ENCODE measurements around the gene MEG3.

MEG3 gene

GRCh38 chr14:100820957-100821356 lies 5.0 kb upstream of the MEG3 start:
- no peaks in the 10 kb centered on the region for H3K36me3 ChIP-seq (ENCODE audit: control insufficient read depth, insufficient read depth, low read length)
- H3K4me1 ChIP-seq (ENCODE audit: control insufficient read depth, insufficient read depth, low read length): no peaks in the 10 kb centered on the region
- H3K9me3 ChIP-seq (ENCODE audit: control insufficient read depth, low read length): no peaks in the 10 kb centered on the region
- H3K4me3 ChIP-seq (ENCODE audit: low read length): no peak overlapping the region
- H3K9ac ChIP-seq (ENCODE audit: low read length): no peak overlapping the region
- peaks cover 3% of the 10 kb centered on the region for H3K27me3 ChIP-seq (ENCODE audit: control insufficient read depth, insufficient read depth, low read length)

- Histone ChIP-seq H3K36me3 (ENCODE audit: control insufficient read depth, insufficient read depth, low read length) (no peaks in the 10 kb centered on the region), H3K4me3 (ENCODE audit: low read length) (no peak overlapping the region), H3K9me3 (ENCODE audit: control insufficient read depth, low read length) (no peaks in the 10 kb centered on the region), H3K9ac (ENCODE audit: low read length) (no peak overlapping the region), H3K4me1 (ENCODE audit: control insufficient read depth, insufficient read depth, low read length) (no peaks in the 10 kb centered on the region), H3K27me3 (ENCODE audit: control insufficient read depth, insufficient read depth, low read length) (peaks cover 13% of the 10 kb centered on the region)
These were observed 3.9 kb upstream of the MEG3 start for GRCh38 chr14:100822013-100822412.

GRCh38 chr14:100822532-100823296 lies 3.2 kb upstream of the MEG3 start:
- Histone ChIP-seq H3K4me1 (ENCODE audit: control insufficient read depth, insufficient read depth, low read length) (no peaks in the 10 kb centered on the region), H3K9ac (ENCODE audit: low read length) (no peak overlapping the region), H3K36me3 (ENCODE audit: control insufficient read depth, insufficient read depth, low read length) (no peaks in the 10 kb centered on the region), H3K4me3 (ENCODE audit: low read length) (no peak overlapping the region), H3K9me3 (ENCODE audit: control insufficient read depth, low read length) (no peaks in the 10 kb centered on the region), H3K27me3 (ENCODE audit: control insufficient read depth, insufficient read depth, low read length) (peaks cover 20% of the 10 kb centered on the region)

- no peak overlapping the region for H3K9ac ChIP-seq (ENCODE audit: low read length)
- H3K4me1 ChIP-seq (ENCODE audit: control insufficient read depth, insufficient read depth, low read length): no peaks in the 10 kb centered on the region
- no peak overlapping the region for H3K4me3 ChIP-seq (ENCODE audit: low read length)
- H3K27me3 ChIP-seq (ENCODE audit: control insufficient read depth, insufficient read depth, low read length): peaks cover 22% of the 10 kb centered on the region
- H3K9me3 ChIP-seq (ENCODE audit: control insufficient read depth, low read length): no peaks in the 10 kb centered on the region
- no peaks in the 10 kb centered on the region for H3K36me3 ChIP-seq (ENCODE audit: control insufficient read depth, insufficient read depth, low read length)
These were observed 2.4 kb upstream of the MEG3 start for GRCh38 chr14:100823413-100824080.

- Histone ChIP-seq H3K9me3 (ENCODE audit: control insufficient read depth, low read length) (no peaks in the 10 kb centered on the region), H3K27me3 (ENCODE audit: control insufficient read depth, insufficient read depth, low read length) (peaks cover 22% of the 10 kb centered on the region)
These were observed 1.8 kb upstream of the MEG3 start for GRCh38 chr14:100824091-100824551.

GRCh38 chr14:100824901-100825712 lies 811 bp upstream of the MEG3 start:
- Histone ChIP-seq H3K4me3 (ENCODE audit: low read length) (no peak overlapping the region), H3K36me3 (ENCODE audit: control insufficient read depth, insufficient read depth, low read length) (no peaks in the 10 kb centered on the region), H3K4me1 (ENCODE audit: control insufficient read depth, insufficient read depth, low read length) (no peaks in the 10 kb centered on the region), H3K9ac (ENCODE audit: low read length) (no peak overlapping the region), H3K9me3 (ENCODE audit: control insufficient read depth, low read length) (no peaks in the 10 kb centered on the region), H3K27me3 (ENCODE audit: control insufficient read depth, insufficient read depth, low read length) (peaks cover 22% of the 10 kb centered on the region)

More at GRCh38 chr14:100824091-100824551, 1.8 kb upstream of the MEG3 start:
- Histone ChIP-seq H3K4me1 (ENCODE audit: control insufficient read depth, insufficient read depth, low read length) (no peaks in the 10 kb centered on the region), H3K9ac (ENCODE audit: low read length) (no peak overlapping the region), H3K4me3 (ENCODE audit: low read length) (no peak overlapping the region), H3K36me3 (ENCODE audit: control insufficient read depth, insufficient read depth, low read length) (no peaks in the 10 kb centered on the region)

- Histone ChIP-seq H3K36me3 (ENCODE audit: control insufficient read depth, insufficient read depth, low read length) (no peaks in the 10 kb centered on the region), H3K4me1 (ENCODE audit: control insufficient read depth, insufficient read depth, low read length) (no peaks in the 10 kb centered on the region), H3K9ac (ENCODE audit: low read length) (no peak overlapping the region), H3K9me3 (ENCODE audit: control insufficient read depth, low read length) (no peaks in the 10 kb centered on the region), H3K4me3 (ENCODE audit: low read length) (no peak overlapping the region), H3K27me3 (ENCODE audit: control insufficient read depth, insufficient read depth, low read length) (peaks cover 22% of the 10 kb centered on the region)
These were observed 628 bp downstream of the MEG3 start for GRCh38 chr14:100826391-100827100.

GRCh38 chr14:100827101-100828021 lies 1.4 kb downstream of the MEG3 start:
- Histone ChIP-seq H3K4me3 (ENCODE audit: low read length) (no peak overlapping the region), H3K9me3 (ENCODE audit: control insufficient read depth, low read length) (no peaks in the 10 kb centered on the region), H3K9ac (ENCODE audit: low read length) (no peak overlapping the region), H3K4me1 (ENCODE audit: control insufficient read depth, insufficient read depth, low read length) (no peaks in the 10 kb centered on the region), H3K27me3 (ENCODE audit: control insufficient read depth, insufficient read depth, low read length) (peaks cover 22% of the 10 kb centered on the region), H3K36me3 (ENCODE audit: control insufficient read depth, insufficient read depth, low read length) (no peaks in the 10 kb centered on the region)

- no peaks in the 10 kb centered on the region for H3K36me3 ChIP-seq (ENCODE audit: control insufficient read depth, insufficient read depth, low read length)
- H3K9ac ChIP-seq (ENCODE audit: low read length): no peak overlapping the region
- no peaks in the 10 kb centered on the region for H3K4me1 ChIP-seq (ENCODE audit: control insufficient read depth, insufficient read depth, low read length)
- no peaks in the 10 kb centered on the region for H3K9me3 ChIP-seq (ENCODE audit: control insufficient read depth, low read length)
- H3K27me3 ChIP-seq (ENCODE audit: control insufficient read depth, insufficient read depth, low read length): peaks cover 22% of the 10 kb centered on the region
- no peak overlapping the region for H3K4me3 ChIP-seq (ENCODE audit: low read length)
These were observed 2.3 kb downstream of the MEG3 start for GRCh38 chr14:100828031-100828769.

GRCh38 chr14:100830681-100831080 lies 4.8 kb downstream of the MEG3 start:
- Histone ChIP-seq H3K4me1 (ENCODE audit: control insufficient read depth, insufficient read depth, low read length) (no peaks in the 10 kb centered on the region), H3K27me3 (ENCODE audit: control insufficient read depth, insufficient read depth, low read length) (peaks cover 19% of the 10 kb centered on the region)

More at GRCh38 chr14:100830681-100831080, 4.8 kb downstream of the MEG3 start:
- Histone ChIP-seq H3K9ac (ENCODE audit: low read length) (no peak overlapping the region), H3K4me3 (ENCODE audit: low read length) (no peak overlapping the region), H3K9me3 (ENCODE audit: control insufficient read depth, low read length) (no peaks in the 10 kb centered on the region), H3K36me3 (ENCODE audit: control insufficient read depth, insufficient read depth, low read length) (no peaks in the 10 kb centered on the region)
